GM12864 (cell line): Measurements from ENCODE around the gene TRANK1.
A peak's percentile ranks its signal among the peaks of the same experiment; 100 is the strongest.

Experiments used
- DNase-seq: peaks from one replicate; pipeline ENCODE4 v3.0.0-alpha.2; 2011; ENCODE audit warnings: low read depth
- H3K4me3 ChIP-seq: 2 replicates; pipeline ENCODE4 v1.5.1; 2011; ENCODE audit warnings: mild to moderate bottlenecking, low read depth, low read length, control low read depth
- TF ChIP-seq, protein P1 (sequence below): IDR thresholded peaks from 2 replicates; pipeline ENCODE4 v1.5.1; 2011; ENCODE audit warnings: low read depth, mild to moderate bottlenecking, moderate library complexity, low read length, control low read depth, inconsistent platforms; ENCODE audit errors: missing control alignments

TRANK1 gene

DNA sequence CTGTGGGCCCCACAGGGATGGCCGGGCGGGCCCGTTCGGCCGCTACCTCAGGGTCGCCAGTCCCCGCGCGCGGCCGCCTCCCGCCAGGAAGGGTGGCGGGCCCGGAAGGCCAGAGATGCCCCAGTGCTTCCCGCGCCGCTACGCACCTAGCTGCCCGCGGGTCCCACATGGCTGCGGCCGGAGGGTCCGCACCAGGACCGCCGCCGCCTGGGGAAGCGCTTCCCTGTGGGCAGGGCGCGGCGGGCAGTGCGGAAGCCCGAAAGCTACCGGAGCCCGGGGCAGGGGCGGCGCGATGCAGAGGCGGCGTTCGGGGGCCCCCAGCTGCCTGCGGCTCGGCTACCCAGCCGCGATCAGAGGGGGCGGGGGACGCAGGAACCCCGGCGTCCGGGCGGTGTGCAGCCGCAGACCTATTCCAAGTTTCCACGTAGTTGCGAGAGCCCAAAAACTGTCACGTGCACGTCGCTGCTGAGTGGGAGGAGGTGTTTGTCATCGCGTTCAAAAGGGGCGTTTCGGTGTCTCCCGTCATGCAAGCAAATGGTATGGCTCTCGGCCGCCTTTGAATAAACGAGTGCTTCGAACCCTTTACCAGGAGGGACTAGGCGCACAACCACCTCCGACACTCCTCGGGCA lies at the start of gene TRANK1:
TRANK1 (minus strand) TSS at position 414 of the 630 bp plus-strand sequence; CDS start at position 169, 245 bp downstream.
- peak within 1 kb of the TSS; percentile 56 for H3K4me3 ChIP-seq
- DNase-seq: peak; percentile 49
- TF ChIP-seq, protein P1, sequence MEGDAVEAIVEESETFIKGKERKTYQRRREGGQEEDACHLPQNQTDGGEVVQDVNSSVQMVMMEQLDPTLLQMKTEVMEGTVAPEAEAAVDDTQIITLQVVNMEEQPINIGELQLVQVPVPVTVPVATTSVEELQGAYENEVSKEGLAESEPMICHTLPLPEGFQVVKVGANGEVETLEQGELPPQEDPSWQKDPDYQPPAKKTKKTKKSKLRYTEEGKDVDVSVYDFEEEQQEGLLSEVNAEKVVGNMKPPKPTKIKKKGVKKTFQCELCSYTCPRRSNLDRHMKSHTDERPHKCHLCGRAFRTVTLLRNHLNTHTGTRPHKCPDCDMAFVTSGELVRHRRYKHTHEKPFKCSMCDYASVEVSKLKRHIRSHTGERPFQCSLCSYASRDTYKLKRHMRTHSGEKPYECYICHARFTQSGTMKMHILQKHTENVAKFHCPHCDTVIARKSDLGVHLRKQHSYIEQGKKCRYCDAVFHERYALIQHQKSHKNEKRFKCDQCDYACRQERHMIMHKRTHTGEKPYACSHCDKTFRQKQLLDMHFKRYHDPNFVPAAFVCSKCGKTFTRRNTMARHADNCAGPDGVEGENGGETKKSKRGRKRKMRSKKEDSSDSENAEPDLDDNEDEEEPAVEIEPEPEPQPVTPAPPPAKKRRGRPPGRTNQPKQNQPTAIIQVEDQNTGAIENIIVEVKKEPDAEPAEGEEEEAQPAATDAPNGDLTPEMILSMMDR: no peak

DNA sequence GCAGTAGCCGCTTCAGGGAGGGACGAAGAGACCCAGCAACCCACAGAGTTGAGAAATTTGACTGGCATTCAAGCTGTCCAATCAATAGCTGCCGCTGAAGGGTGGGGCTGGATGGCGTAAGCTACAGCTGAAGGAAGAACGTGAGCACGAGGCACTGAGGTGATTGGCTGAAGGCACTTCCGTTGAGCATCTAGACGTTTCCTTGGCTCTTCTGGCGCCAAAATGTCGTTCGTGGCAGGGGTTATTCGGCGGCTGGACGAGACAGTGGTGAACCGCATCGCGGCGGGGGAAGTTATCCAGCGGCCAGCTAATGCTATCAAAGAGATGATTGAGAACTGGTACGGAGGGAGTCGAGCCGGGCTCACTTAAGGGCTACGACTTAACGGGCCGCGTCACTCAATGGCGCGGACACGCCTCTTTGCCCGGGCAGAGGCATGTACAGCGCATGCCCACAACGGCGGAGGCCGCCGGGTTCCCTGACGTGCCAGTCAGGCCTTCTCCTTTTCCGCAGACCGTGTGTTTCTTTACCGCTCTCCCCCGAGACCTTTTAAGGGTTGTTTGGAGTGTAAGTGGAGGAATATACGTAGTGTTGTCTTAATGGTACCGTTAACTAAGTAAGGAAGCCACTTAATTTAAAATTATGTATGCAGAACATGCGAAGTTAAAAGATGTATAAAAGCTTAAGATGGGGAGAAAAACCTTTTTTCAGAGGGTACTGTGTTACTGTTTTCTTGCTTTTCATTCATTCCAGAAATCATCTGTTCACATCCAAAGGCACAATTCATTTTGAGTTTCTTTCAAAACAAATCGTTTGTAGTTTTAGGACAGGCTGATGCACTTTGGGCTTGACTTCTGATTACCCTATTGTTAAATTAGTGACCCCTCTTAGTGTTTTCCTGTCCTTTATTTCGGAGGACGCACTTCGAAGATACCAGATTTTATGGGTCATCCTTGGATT lies 48.8 kb upstream of the TRANK1 start, which contains the start of gene MLH1:
MLH1 (plus strand) TSS at position 193 of the 958 bp plus-strand sequence; CDS start at position 223, 30 bp downstream.
- H3K4me3 ChIP-seq: peak within 1 kb of the TSS; percentile 72
- peak; percentile 100 for DNase-seq
- TF ChIP-seq, protein P1: no peak

DNA sequence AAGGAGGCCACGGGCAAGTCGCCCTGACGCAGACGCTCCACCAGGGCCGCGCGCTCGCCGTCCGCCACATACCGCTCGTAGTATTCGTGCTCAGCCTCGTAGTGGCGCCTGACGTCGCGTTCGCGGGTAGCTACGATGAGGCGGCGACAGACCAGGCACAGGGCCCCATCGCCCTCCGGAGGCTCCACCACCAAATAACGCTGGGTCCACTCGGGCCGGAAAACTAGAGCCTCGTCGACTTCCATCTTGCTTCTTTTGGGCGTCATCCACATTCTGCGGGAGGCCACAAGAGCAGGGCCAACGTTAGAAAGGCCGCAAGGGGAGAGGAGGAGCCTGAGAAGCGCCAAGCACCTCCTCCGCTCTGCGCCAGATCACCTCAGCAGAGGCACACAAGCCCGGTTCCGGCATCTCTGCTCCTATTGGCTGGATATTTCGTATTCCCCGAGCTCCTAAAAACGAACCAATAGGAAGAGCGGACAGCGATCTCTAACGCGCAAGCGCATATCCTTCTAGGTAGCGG lies 48.0 kb upstream of the TRANK1 start, which contains the start of gene EPM2AIP1:
EPM2AIP1 (minus strand) TSS at position 326 of the 520 bp plus-strand sequence; CDS start at position 272, 54 bp downstream.
- peak within 1 kb of the TSS; percentile 72 for H3K4me3 ChIP-seq
- TF ChIP-seq, protein P1: peak; percentile 18
- peak; percentile 35 for DNase-seq

DNA sequence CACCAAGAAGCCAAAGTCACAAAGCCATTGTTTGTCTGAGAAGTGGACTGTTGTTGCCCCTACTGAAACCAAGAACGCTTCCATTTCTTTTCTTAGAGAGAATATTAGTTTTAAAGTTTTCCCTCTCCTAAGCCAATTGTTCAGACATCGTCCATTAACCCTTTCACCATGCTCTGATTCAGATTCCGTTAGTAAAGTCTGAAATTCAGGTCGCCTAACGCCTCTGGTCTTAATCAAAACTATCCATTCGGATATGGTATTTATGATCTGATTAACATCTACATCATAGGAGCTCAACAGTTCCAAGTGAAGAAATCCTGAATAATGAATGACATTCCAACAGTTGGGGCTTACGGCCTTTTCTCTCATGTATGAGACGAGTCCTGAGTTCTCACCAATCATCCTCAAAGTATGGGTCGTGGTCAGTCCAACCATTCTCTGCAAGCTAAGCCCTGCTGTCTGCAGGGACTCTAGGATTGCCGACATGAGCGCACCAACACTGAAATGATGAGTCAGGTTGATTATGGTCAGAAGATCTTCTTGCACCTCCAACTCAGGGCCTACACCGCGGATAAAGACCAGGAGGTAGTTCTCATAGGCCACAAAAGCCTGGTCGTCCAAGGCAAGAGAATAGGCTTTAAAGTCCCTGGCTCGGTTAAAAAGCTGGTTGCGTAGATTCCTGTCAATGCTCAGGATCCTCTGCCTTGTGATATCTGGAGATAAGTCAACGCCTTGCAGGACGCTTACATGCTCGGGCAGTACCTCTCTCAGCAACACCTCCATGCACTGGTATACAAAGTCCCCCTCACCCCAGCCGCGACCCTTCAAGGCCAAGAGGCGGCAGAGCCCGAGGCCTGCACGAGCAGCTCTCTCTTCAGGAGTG lies 47.3 kb upstream of the TRANK1 start:
- TF ChIP-seq, protein P1: no peak
- H3K4me3 ChIP-seq: peak overlapping the region; percentile 72
- DNase-seq: no peak

DNA sequence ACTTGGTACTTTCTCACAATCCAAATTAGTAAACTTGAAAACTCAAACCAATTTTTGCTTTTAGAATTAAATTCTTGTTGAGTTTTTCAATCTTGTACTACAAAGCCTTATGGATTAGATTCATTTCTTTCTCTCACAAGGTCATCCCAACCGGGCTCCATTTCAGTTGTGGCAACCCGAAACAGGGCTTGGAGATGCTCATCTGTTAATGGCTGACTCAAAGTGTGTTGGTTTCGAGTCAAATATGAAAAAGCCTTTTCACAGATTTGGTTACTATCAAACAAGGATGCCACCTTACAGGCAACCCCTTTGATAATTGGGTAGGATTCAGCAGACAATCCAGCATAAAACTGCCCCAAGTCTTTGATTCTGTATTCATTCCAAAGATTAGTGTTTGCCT lies 46.3 kb upstream of the TRANK1 start:
- H3K4me3 ChIP-seq: peak overlapping the region; percentile 72
- TF ChIP-seq, protein P1: no peak
- DNase-seq: no peak

DNA sequence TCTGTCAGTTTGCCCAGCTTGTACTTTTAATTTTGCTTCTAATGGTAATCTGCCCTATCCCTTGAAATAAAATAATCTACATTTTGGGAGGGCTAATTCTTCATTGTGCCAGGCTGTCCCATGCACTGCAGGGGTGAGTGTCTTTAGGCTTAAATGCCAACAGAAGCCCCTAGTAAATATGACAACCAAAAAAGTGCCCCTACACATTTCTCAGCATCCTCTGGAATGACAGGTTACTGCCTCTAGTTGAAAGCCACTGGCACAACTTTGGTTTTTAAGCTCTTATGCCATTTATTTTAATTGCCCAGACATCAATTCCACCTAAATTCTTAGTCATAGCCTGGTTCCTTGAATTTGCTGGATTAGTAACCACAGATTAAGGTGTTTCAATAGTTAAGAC lies 44.7 kb upstream of the TRANK1 start:
- TF ChIP-seq, protein P1: no peak
- DNase-seq: no peak
- H3K4me3 ChIP-seq: peak overlapping the region; percentile 72
